ENCODE data around the gene PROZ. TPM values are rescaled to one million over a fixed set of nuclear protein-coding genes. Genes with fewer than 3 reads are reported as not detected.

Gene PROZ
- total and polyA plus RNA-seq, 2 of the 13 experiments (the other 11 are each of a cell fraction or from before 2014, with no cell fraction given) = 5.6 to 22.5 TPM

DNA sequence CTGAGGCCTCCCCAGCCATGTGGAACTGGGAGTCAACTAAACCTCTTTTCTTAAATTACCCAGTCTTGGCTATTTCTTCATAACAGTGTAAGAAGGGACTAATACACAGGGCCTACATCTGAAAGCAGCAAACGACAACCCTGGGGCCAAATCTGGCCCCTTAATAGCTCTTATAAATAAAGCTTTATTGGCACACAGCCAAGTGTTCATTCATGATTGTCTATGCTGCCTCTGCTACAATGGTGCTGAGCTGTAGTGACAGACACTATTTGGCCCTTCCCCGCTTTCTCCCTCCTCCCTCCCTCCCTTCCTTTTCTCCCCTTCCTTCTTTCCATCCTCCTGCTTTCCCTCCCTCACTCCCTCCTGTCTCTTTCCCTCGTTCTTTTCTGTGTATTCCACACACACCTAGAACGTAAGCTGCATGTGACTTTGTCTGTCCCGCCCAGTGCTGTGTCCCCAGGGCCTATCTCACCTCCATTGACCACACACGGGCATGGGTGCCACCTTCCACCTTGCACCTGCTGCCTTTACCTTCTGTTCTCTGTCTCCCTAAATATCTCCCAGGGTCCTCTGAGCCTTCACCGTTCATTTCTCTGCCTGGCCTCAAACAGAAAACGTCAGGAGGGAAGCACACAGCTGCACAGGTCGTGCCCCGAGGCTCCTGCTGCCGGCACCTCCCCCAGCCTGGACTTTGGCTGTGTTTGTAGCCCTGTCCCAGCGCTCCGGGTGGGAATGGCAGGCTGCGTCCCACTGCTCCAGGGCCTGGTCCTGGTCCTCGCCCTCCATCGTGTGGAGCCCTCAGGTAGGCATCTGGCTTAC, at the start of gene PROZ (continued):
- TF ChIP-seq TCF7L2 (IDR thresholded peaks at IDR 0.05; ENCODE audit: low read depth, low read length) (no peak), KLF13 (CRISPR knock-in tag; IDR thresholded peaks at IDR 0.05) (no peak), RXRB (CRISPR knock-in tag; IDR thresholded peaks at IDR 0.05; ENCODE audit: borderline replicate concordance) (peak; percentile 61), ZNF234 (CRISPR knock-in tag; conservative IDR thresholded peaks at IDR 0.05) (no peak), ESRRA (CRISPR knock-in tag; IDR thresholded peaks at IDR 0.05; ENCODE audit: low read depth) (0 out of 2 replicates have a peak, but pooled peaks have one; percentile 38), CCAR2 (optimal IDR thresholded peaks at IDR 0.05; ENCODE audit: low read depth, low read length) (no peak), KLF12 (CRISPR knock-in tag; IDR thresholded peaks at IDR 0.05; ENCODE audit: borderline replicate concordance) (no peak), TSC22D2 (CRISPR knock-in tag; IDR thresholded peaks at IDR 0.05; ENCODE audit: borderline replicate concordance) (0 out of 2 replicates have a peak, but pooled peaks have one; percentile 61), ZNF230 (CRISPR knock-in tag; IDR thresholded peaks at IDR 0.05) (no peak), NBN (conservative IDR thresholded peaks at IDR 0.05) (no peak)
- TF ChIP-seq, protein P1, sequence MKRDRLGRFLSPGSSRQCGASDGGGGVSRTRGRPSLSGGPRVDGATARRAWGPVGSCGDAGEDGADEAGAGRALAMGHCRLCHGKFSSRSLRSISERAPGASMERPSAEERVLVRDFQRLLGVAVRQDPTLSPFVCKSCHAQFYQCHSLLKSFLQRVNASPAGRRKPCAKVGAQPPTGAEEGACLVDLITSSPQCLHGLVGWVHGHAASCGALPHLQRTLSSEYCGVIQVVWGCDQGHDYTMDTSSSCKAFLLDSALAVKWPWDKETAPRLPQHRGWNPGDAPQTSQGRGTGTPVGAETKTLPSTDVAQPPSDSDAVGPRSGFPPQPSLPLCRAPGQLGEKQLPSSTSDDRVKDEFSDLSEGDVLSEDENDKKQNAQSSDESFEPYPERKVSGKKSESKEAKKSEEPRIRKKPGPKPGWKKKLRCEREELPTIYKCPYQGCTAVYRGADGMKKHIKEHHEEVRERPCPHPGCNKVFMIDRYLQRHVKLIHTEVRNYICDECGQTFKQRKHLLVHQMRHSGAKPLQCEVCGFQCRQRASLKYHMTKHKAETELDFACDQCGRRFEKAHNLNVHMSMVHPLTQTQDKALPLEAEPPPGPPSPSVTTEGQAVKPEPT (CRISPR knock-in tag; IDR thresholded peaks at IDR 0.05; ENCODE audit: low read depth) = 0 out of 2 replicates have a peak, but pooled peaks have one; percentile 59
- TF ChIP-seq, protein P2, sequence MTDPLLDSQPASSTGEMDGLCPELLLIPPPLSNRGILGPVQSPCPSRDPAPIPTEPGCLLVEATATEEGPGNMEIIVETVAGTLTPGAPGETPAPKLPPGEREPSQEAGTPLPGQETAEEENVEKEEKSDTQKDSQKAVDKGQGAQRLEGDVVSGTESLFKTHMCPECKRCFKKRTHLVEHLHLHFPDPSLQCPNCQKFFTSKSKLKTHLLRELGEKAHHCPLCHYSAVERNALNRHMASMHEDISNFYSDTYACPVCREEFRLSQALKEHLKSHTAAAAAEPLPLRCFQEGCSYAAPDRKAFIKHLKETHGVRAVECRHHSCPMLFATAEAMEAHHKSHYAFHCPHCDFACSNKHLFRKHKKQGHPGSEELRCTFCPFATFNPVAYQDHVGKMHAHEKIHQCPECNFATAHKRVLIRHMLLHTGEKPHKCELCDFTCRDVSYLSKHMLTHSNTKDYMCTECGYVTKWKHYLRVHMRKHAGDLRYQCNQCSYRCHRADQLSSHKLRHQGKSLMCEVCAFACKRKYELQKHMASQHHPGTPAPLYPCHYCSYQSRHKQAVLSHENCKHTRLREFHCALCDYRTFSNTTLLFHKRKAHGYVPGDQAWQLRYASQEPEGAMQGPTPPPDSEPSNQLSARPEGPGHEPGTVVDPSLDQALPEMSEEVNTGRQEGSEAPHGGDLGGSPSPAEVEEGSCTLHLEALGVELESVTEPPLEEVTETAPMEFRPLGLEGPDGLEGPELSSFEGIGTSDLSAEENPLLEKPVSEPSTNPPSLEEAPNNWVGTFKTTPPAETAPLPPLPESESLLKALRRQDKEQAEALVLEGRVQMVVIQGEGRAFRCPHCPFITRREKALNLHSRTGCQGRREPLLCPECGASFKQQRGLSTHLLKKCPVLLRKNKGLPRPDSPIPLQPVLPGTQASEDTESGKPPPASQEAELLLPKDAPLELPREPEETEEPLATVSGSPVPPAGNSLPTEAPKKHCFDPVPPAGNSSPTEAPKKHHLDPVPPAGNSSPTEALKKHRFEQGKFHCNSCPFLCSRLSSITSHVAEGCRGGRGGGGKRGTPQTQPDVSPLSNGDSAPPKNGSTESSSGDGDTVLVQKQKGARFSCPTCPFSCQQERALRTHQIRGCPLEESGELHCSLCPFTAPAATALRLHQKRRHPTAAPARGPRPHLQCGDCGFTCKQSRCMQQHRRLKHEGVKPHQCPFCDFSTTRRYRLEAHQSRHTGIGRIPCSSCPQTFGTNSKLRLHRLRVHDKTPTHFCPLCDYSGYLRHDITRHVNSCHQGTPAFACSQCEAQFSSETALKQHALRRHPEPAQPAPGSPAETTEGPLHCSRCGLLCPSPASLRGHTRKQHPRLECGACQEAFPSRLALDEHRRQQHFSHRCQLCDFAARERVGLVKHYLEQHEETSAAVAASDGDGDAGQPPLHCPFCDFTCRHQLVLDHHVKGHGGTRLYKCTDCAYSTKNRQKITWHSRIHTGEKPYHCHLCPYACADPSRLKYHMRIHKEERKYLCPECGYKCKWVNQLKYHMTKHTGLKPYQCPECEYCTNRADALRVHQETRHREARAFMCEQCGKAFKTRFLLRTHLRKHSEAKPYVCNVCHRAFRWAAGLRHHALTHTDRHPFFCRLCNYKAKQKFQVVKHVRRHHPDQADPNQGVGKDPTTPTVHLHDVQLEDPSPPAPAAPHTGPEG (CRISPR knock-in tag; IDR thresholded peaks at IDR 0.05) = no peak
- TF ChIP-seq, protein P3, sequence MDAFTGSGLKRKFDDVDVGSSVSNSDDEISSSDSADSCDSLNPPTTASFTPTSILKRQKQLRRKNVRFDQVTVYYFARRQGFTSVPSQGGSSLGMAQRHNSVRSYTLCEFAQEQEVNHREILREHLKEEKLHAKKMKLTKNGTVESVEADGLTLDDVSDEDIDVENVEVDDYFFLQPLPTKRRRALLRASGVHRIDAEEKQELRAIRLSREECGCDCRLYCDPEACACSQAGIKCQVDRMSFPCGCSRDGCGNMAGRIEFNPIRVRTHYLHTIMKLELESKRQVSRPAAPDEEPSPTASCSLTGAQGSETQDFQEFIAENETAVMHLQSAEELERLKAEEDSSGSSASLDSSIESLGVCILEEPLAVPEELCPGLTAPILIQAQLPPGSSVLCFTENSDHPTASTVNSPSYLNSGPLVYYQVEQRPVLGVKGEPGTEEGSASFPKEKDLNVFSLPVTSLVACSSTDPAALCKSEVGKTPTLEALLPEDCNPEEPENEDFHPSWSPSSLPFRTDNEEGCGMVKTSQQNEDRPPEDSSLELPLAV (CRISPR knock-in tag; conservative IDR thresholded peaks at IDR 0.05; ENCODE audit: low read depth) = no peak
- TF ChIP-seq, protein P4, sequence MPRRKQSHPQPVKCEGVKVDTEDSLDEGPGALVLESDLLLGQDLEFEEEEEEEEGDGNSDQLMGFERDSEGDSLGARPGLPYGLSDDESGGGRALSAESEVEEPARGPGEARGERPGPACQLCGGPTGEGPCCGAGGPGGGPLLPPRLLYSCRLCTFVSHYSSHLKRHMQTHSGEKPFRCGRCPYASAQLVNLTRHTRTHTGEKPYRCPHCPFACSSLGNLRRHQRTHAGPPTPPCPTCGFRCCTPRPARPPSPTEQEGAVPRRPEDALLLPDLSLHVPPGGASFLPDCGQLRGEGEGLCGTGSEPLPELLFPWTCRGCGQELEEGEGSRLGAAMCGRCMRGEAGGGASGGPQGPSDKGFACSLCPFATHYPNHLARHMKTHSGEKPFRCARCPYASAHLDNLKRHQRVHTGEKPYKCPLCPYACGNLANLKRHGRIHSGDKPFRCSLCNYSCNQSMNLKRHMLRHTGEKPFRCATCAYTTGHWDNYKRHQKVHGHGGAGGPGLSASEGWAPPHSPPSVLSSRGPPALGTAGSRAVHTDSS (CRISPR knock-in tag; conservative IDR thresholded peaks at IDR 0.05) = no peak
- TF ChIP-seq, protein P5, sequence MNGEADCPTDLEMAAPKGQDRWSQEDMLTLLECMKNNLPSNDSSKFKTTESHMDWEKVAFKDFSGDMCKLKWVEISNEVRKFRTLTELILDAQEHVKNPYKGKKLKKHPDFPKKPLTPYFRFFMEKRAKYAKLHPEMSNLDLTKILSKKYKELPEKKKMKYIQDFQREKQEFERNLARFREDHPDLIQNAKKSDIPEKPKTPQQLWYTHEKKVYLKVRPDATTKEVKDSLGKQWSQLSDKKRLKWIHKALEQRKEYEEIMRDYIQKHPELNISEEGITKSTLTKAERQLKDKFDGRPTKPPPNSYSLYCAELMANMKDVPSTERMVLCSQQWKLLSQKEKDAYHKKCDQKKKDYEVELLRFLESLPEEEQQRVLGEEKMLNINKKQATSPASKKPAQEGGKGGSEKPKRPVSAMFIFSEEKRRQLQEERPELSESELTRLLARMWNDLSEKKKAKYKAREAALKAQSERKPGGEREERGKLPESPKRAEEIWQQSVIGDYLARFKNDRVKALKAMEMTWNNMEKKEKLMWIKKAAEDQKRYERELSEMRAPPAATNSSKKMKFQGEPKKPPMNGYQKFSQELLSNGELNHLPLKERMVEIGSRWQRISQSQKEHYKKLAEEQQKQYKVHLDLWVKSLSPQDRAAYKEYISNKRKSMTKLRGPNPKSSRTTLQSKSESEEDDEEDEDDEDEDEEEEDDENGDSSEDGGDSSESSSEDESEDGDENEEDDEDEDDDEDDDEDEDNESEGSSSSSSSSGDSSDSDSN (CRISPR knock-in tag; IDR thresholded peaks at IDR 0.05) = peak; percentile 80

Measured in HepG2 (cell line).